Stimulated activated memory B cell treated with anti-CD40 and anti-IgM and Interleukin-4, amounts not matched to agents 10 μg/mL and 1 μg/mL and 100 μg/mL, for 72 hours (primary cell): Measurements from ENCODE around the gene KIF19.
A peak's percentile ranks its signal among the peaks of the same experiment; 100 is the strongest.

Source experiments
- ATAC-seq: fragments of 150-1000 bp; cut with Tn5 transposase; 2 replicates; pipeline ENCODE4 v1.10.0; 2021
- H3K27ac Mint-ChIP-seq: one replicate; pipeline ENCODE4 v1.8.0; 2022; ENCODE audit warnings: mild to moderate bottlenecking, mixed read lengths
- H3K27me3 Mint-ChIP-seq: one replicate; pipeline ENCODE4 v1.8.0; 2022; ENCODE audit warnings: mixed read lengths
- H3K36me3 Mint-ChIP-seq: one replicate; pipeline ENCODE4 v1.8.0; 2022; ENCODE audit warnings: mixed read lengths
- H3K4me1 Mint-ChIP-seq: one replicate; pipeline ENCODE4 v1.8.0; 2022; ENCODE audit warnings: mixed read lengths
- H3K4me3 Mint-ChIP-seq: one replicate; pipeline ENCODE4 v1.8.0; 2022; ENCODE audit warnings: mild to moderate bottlenecking, moderate library complexity, mixed read lengths
- H3K9me3 Mint-ChIP-seq: one replicate; pipeline ENCODE4 v1.8.0; 2022; ENCODE audit warnings: mixed read lengths

Gene KIF19

DNA sequence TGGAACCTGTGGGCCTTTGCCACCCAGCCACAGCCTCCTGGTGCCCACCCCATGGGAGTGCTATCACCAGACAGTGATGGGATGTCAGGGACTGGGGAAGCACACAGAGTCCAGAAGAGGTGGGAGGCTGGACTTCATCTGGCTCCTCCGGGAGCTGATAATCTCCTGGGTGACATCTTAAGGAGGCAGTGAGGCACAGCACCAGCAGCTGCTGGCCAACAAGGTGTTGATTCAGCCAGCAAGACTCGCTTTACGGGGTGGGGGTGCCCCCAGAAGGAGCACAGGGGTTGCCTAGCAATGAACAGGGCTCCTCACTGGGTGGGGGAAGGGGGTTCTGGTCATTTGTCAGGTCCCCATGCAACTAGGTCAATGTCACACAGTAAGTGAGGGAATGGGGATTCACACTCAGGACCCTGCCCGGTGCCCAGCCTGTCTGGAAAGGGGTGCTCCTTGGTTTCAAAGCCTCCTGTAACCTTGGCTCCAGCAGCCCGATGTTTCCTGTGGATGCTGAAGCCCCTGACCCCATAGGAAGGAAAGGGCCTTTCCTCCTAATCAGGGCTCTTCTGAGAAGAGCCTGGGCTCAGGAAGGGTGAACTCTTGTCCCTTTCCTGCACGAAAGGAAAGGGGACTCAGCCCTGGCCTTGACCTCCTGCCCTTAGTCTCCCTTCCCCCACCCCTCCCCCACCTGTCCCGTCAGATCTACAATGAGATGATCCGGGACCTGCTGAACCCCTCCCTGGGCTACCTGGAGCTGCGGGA lies 17.7 kb downstream of the KIF19 start:
- ATAC-seq: no peak
- H3K4me1 Mint-ChIP-seq: no peaks in the 10 kb centered on the region
- H3K36me3 Mint-ChIP-seq: no peaks in the 10 kb centered on the region
- H3K27ac Mint-ChIP-seq: no peak overlapping the region
- no peak overlapping the region for H3K4me3 Mint-ChIP-seq
- no peaks in the 10 kb centered on the region for H3K9me3 Mint-ChIP-seq
- peaks cover 64% of the 10 kb centered on the region for H3K27me3 Mint-ChIP-seq

DNA sequence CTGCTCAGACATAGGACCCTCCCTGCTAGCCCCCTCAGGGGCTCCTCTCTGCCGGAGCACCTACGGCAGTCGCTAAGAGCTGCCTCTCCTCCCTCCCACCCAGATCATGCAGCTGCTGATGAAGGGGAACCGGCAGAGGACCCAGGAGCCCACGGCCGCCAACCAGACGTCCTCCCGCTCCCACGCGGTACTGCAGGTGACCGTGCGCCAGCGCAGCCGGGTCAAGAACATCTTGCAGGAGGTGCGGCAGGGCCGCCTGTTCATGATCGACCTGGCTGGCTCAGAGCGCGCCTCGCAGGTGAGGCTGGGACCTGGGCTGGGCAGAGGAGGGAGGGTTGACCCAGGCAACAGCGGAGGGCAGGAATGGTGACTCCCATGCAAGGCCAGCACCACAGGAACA lies 18.6 kb downstream of the KIF19 start:
- Mint-ChIP-seq H3K27me3 (peaks cover 55% of the 10 kb centered on the region), H3K4me1 (no peaks in the 10 kb centered on the region), H3K4me3 (no peak overlapping the region), H3K27ac (no peak overlapping the region), H3K36me3 (no peaks in the 10 kb centered on the region), H3K9me3 (no peaks in the 10 kb centered on the region)
- ATAC-seq: no peak

DNA sequence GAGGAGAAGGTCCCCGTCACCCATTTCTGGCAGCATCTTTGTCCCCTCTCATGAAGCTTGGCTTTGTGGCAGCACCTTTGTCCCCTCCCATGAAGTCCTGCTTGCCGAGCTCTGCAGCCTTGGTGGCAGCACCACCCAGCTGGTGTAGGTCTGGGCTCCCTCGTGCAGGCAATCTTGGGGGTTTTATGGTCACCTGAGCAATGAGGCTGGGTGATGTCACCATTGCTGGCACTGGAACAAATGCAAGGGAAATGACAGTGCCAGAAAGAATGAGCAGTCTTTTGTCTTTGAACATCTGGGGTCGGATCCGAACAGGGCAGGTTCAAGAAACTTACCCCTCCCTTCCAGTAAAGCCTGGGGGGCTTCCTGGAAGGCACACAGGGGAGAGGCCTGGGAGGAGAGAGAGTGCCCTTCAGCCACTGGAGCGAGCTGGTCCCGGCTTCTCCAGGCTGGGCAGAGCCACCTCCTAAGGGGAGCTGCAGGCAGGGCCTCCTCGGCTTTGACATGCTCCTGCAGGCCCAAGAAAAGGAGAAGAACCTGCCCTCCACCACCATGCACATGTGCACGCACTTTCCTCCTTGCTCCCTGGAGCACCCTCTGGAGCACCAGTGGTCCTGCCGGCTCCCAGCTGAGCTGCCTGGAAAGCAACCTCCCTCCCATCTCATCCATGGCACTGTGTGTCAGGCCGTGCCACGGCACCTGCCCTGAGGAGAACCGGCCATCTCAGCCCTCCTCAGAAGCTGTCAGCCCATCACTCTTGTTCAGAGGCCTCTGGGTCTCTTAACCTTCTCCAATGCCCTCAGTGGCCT lies 19.6 kb downstream of the KIF19 start:
- ATAC-seq: no peak

DNA sequence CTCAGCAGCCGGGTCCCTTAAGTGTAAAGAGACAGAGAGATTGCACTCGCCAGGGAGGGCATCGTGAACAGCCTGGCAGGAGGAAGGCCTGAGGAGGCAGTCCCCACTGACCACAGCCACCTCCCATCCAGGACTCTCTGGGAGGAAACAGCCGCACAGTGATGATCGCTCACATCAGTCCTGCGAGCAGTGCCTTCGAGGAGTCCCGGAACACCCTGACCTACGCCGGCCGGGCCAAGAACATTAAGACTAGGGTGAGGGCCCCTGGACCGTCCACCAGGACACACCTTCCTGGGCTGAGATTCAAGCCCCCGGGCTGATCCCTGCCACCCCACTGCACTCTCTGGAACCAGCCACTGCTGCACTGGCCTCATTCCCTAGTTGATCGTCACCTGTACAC lies 21.6 kb downstream of the KIF19 start:
- ATAC-seq: no peak
- Mint-ChIP-seq H3K4me1 (no peaks in the 10 kb centered on the region), H3K36me3 (no peaks in the 10 kb centered on the region), H3K27me3 (peaks cover 66% of the 10 kb centered on the region), H3K9me3 (no peaks in the 10 kb centered on the region), H3K27ac (no peak overlapping the region), H3K4me3 (no peak overlapping the region)

More for the DNA sequence above, 19.6 kb downstream of the KIF19 start:
- no peak overlapping the region for H3K27ac Mint-ChIP-seq
- no peaks in the 10 kb centered on the region for H3K4me1 Mint-ChIP-seq
- no peak overlapping the region for H3K4me3 Mint-ChIP-seq
- H3K9me3 Mint-ChIP-seq: no peaks in the 10 kb centered on the region
- peaks cover 55% of the 10 kb centered on the region for H3K27me3 Mint-ChIP-seq
- no peaks in the 10 kb centered on the region for H3K36me3 Mint-ChIP-seq

DNA sequence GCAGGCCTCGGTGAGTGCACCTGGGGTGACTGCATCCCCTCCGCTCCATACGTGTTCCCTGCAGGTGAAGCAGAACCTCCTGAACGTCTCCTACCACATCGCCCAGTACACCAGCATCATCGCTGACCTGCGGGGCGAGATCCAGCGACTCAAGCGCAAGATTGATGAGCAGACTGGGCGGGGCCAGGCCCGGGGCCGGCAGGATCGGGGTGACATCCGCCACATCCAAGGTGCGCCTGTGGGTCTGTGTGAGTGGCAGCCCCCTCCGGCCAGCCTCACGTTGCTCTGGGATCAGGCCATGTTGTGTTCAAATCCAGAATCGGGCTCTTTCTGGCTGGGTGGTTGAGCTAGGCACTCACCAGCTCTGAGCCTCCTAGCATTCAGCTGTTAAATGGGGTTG lies 23.1 kb downstream of the KIF19 start:
- H3K27me3 Mint-ChIP-seq: peaks cover 68% of the 10 kb centered on the region
- no peaks in the 10 kb centered on the region for H3K9me3 Mint-ChIP-seq
- no peak for ATAC-seq
- no peaks in the 10 kb centered on the region for H3K36me3 Mint-ChIP-seq
- no peaks in the 10 kb centered on the region for H3K4me1 Mint-ChIP-seq
- no peak overlapping the region for H3K27ac Mint-ChIP-seq
- H3K4me3 Mint-ChIP-seq: no peak overlapping the region

DNA sequence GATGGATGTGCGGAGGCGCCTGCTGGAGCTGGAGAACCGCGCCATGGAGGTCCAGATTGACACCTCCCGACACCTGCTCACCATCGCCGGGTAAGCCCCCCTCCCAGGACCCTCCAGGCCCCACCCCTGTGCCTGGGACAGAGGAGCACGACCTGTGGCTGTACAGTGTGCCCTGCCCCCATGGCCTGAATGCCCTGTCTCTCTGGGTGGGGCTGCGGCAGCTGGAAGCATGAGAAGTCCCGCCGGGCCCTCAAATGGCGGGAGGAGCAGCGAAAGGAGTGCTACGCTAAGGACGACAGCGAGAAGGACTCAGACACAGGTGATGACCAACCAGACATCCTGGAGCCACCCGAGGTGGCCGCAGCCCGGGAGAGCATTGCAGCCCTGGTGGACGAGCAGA lies 24.5 kb downstream of the KIF19 start:
- ATAC-seq: no peak
- Mint-ChIP-seq H3K27me3 (peaks cover 70% of the 10 kb centered on the region), H3K27ac (no peak overlapping the region)

DNA sequence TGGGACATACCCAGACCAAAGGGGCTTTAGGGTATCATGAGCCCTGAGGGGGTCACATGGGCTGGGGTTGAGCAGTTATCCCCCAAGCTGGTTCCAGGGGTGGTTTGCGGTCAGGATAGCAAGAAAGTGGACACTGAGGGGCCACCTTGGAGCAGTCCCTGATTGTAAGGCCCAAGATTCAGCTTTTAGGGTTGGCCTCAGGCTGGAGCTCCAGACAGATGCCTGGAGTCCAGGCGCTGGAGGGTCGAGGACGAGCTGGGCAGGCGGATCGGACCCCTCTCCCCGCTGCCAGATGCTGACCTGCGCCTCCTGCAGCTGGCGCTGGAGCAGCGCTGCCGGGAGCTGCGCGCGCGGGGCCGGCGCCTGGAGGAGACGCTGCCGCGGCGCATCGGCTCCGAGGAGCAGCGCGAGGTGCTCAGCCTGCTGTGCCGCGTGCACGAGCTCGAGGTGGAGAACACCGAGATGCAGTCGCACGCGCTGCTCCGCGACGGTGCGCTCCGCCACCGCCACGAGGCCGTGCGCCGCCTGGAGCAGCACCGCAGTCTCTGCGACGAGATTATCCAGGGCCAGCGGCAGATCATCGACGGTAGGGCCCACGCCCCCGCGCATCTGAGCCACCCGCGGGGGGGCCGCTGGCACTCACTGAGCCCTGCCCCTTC lies 25.7 kb downstream of the KIF19 start:
- Mint-ChIP-seq H3K27me3 (peaks cover 72% of the 10 kb centered on the region), H3K4me1 (no peaks in the 10 kb centered on the region), H3K4me3 (no peak overlapping the region), H3K27ac (no peak overlapping the region), H3K36me3 (no peaks in the 10 kb centered on the region), H3K9me3 (no peaks in the 10 kb centered on the region)
- ATAC-seq: no peak

More for the DNA sequence above, 24.5 kb downstream of the KIF19 start:
- Mint-ChIP-seq H3K36me3 (no peaks in the 10 kb centered on the region), H3K4me3 (no peak overlapping the region), H3K9me3 (no peaks in the 10 kb centered on the region), H3K4me1 (no peaks in the 10 kb centered on the region)

DNA sequence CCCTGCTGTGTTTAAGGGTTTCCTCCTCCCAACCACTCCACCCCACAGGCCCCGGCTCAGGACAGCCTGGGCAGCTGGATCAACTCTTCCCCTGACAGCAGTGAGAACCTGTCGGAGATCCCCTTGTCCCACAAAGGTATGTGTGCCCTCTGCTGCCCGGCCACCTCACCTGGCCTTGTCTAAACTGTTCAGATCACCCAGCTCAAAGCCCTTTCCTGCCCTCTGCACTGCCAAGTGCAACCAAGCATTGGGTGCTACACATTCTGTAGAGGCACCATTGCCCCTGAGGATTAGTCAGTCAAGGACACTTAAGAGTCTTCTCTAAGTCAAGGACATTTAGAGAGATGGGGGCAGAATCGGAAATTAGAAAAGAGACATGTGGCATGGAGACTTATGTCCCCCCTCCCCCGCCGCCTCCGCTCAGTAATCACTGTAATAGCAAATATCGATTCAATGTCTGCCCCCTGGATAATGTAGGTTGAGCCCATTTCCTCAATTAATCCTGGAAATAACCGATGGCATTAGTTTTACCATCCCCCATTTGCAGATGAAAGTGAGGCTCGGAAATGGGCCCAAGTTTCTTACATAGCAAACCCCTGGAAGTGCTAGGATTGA lies 27.5 kb downstream of the KIF19 start:
- Mint-ChIP-seq H3K4me3 (no peak overlapping the region), H3K27ac (no peak overlapping the region), H3K4me1 (no peaks in the 10 kb centered on the region), H3K9me3 (no peaks in the 10 kb centered on the region), H3K27me3 (peaks cover 74% of the 10 kb centered on the region), H3K36me3 (no peaks in the 10 kb centered on the region)
- no peak for ATAC-seq

DNA sequence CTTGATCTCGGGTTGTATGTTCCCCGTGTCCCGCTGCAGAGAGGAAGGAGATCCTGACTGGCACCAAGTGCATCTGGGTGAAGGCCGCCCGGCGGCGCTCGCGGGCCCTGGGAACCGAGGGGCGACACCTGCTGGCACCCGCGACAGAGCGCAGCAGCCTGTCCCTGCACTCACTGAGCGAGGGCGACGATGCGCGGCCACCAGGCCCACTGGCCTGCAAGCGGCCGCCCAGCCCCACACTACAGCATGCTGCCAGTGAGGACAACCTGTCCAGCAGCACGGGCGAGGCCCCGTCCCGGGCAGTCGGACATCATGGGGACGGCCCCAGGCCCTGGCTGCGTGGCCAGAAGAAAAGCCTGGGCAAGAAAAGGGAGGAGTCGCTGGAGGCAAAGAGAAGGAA lies 28.1 kb downstream of the KIF19 start:
- no peaks in the 10 kb centered on the region for H3K36me3 Mint-ChIP-seq
- H3K27ac Mint-ChIP-seq: no peak overlapping the region
- peak; percentile 53 for ATAC-seq
- H3K4me3 Mint-ChIP-seq: no peak overlapping the region
- peaks cover 80% of the 10 kb centered on the region for H3K27me3 Mint-ChIP-seq
- H3K9me3 Mint-ChIP-seq: no peaks in the 10 kb centered on the region
- H3K4me1 Mint-ChIP-seq: no peaks in the 10 kb centered on the region

DNA sequence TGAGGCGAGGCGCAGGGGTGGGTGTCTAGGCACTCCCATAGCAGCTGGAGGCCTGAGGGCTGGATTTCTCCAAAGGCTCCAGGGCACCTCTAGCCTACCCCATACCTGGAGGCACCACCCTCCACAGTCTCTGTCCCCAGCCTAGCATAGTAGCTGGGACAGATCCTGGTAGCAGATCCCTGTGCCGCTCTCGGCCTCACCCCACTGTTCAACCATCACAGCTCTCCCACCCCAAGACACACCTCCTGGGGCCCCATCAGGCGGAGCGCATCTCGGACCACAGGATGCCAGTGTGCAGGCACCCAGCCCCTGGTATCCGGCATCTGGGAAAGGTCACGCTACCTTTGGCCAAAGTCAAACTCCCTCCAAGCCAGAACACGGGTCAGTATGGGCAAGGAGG lies 28.5 kb downstream of the KIF19 start:
- Mint-ChIP-seq H3K27ac (no peak overlapping the region), H3K4me1 (no peaks in the 10 kb centered on the region), H3K9me3 (no peaks in the 10 kb centered on the region), H3K4me3 (no peak overlapping the region), H3K27me3 (peaks cover 81% of the 10 kb centered on the region), H3K36me3 (no peaks in the 10 kb centered on the region)
- ATAC-seq: no peak

DNA sequence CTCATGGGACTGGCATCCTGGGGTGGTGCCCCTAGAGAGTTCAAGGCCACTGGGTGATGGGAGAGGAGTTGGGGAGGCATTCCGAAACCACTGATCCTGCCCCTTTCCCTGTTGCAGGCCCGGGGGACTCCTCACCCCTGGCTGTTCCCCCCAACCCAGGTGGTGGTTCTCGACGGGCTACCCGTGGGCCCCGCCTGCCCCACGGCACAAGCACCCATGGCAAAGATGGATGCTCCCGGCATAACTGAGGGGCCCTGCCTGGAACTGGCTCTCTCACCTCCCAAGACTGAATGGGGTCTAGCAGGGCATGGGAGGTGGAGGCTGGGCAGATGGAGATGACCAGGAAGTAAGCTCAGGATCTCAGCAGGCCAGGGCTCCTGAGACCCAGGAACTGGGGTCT lies 29.0 kb downstream of the KIF19 start:
- H3K27ac Mint-ChIP-seq: no peak overlapping the region
- no peak overlapping the region for H3K4me3 Mint-ChIP-seq
- H3K4me1 Mint-ChIP-seq: no peaks in the 10 kb centered on the region
- no peaks in the 10 kb centered on the region for H3K9me3 Mint-ChIP-seq
- peaks cover 82% of the 10 kb centered on the region for H3K27me3 Mint-ChIP-seq
- ATAC-seq: no peak
- H3K36me3 Mint-ChIP-seq: no peaks in the 10 kb centered on the region

DNA sequence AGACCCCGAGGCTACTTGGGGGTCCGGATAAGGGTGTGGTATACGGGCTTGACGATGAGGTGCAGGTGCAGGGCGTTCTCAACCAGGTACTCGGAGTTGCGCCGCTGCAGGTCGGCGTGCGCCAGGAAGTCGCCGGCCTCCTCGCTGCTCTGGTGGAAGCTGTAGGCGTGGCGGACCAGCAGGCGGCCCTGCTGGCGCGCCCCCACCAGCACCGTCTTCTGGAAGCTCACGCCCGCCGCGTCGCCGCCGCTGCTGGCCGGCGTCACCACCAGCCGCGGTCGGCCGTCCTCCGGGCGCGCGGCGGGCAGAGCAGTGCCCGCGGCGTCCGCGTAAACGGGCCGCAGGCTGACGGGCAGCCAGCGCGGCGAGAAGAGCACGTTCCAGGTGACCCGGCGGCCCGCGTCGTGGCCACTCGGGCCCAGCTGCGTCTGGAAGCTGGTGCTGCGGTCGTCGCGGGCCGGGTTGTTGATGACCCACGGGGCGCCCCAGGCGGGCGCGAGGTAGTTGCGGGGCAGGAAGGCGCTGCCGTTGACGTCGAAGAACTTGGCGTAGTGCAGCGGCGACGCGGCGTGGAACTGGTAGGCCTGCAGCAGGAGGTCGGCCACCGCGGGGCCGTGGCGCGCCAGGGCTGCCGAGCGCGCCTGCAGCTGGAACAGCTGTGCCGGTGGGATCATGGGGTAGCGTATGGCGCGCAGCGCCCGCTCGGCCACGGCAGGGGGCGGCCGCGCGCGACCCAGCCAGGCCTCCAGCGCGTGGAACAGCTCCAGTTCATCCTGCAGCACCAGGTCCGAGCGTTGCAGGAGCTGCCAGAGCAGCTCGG lies 30.8 kb downstream of the KIF19 start:
- peaks cover 90% of the 10 kb centered on the region for H3K27me3 Mint-ChIP-seq
- no peak overlapping the region for H3K27ac Mint-ChIP-seq
- ATAC-seq: no peak
- no peak overlapping the region for H3K4me3 Mint-ChIP-seq
- no peaks in the 10 kb centered on the region for H3K9me3 Mint-ChIP-seq
- H3K4me1 Mint-ChIP-seq: no peaks in the 10 kb centered on the region
- H3K36me3 Mint-ChIP-seq: no peaks in the 10 kb centered on the region

DNA sequence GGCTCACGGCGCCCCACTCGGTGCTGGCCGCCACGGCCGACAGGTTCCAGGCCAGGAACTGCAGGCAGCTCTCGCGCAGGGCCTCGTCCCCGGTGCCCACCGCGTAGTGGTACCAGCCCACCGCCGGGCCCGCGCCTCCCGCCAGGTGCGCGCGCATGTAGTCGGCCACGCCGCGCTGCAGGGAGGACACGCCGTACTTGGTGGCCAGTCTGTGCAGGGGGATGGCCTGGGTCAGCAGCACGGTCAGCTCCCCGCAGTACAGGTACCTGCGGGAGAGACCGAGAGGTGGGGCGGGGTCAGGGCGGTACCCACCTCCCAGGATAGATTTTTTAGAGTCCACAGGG lies 31.4 kb downstream of the KIF19 start:
- Mint-ChIP-seq H3K9me3 (no peaks in the 10 kb centered on the region), H3K27me3 (peaks cover 90% of the 10 kb centered on the region), H3K27ac (no peak overlapping the region), H3K4me3 (no peak overlapping the region), H3K4me1 (no peaks in the 10 kb centered on the region), H3K36me3 (no peaks in the 10 kb centered on the region)
- no peak for ATAC-seq

DNA sequence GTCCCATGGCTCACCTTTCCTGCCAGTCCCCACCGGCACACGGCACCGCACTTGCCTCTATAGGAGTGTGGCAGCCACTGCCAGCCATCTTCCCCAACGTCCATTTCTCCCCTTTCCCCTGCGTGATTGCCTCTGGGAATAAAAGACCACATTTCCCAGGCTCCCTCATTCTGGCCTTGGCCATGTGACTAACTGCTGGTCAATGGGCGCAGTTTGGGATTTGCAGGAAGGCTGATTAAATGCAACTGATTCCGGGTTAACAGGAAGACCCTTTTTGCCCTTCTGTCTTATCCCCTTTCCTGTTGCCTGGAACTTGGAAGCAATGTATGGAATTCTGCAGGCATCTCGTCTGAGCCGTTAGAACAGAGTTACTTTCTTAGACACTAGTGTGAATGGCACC lies 32.7 kb downstream of the KIF19 start:
- no peak overlapping the region for H3K27ac Mint-ChIP-seq
- no peaks in the 10 kb centered on the region for H3K4me1 Mint-ChIP-seq
- H3K4me3 Mint-ChIP-seq: no peak overlapping the region
- H3K36me3 Mint-ChIP-seq: no peaks in the 10 kb centered on the region
- peaks cover 79% of the 10 kb centered on the region for H3K27me3 Mint-ChIP-seq
- no peaks in the 10 kb centered on the region for H3K9me3 Mint-ChIP-seq
- no peak for ATAC-seq

DNA sequence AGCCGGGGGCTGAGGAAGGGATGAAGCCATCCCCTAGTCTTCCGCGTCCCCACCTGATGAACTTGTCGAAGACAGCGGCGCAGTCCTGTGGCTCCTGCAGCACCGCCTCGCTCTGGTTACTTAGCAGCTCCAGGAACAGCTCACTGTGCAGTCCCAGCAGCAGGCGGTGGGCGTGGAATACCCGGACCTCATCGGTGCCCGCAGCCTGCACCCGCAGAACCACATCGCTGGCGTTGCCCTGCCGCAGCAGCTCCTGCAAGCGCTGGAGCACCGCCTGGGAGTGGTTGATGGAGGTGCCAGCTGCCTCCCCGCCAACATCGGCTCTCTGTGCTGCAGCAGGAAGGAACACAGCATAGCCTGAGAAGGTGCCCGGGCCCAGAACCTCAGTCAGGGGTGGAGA lies 33.9 kb downstream of the KIF19 start:
- H3K9me3 Mint-ChIP-seq: no peaks in the 10 kb centered on the region
- no peak overlapping the region for H3K4me3 Mint-ChIP-seq
- ATAC-seq: no peak
- H3K27me3 Mint-ChIP-seq: peaks cover 67% of the 10 kb centered on the region
- H3K4me1 Mint-ChIP-seq: no peaks in the 10 kb centered on the region
- H3K36me3 Mint-ChIP-seq: no peaks in the 10 kb centered on the region
- H3K27ac Mint-ChIP-seq: no peak overlapping the region
